ENCODE data around the gene FRS3. TPM values are rescaled to one million over a fixed set of nuclear protein-coding genes. Genes with fewer than 3 reads are reported as not detected.

The FRS3 gene
- total RNA-seq, 4 donors from 2014 or later, result 1.2 to 5.5 (median 2.4) TPM

- ATAC-seq (ENCODE audit: low FRiP score) (no peak), DNase-seq (ENCODE audit: low spot score) (no peak)
- no peak for TF ChIP-seq CTCF (IDR thresholded peaks at IDR 0.05)
Measured at GRCh38 chr6:41721414-41721813, 58.3 kb downstream of the FRS3 start.

- ATAC-seq (ENCODE audit: low FRiP score), result no peak
- no peak for DNase-seq (ENCODE audit: low spot score)
- TF ChIP-seq CTCF (IDR thresholded peaks at IDR 0.05), result no peak
Measured at GRCh38 chr6:41720783-41721182, 58.9 kb downstream of the FRS3 start.

- DNase-seq (ENCODE audit: low spot score), result no peak
- no peak for ATAC-seq (ENCODE audit: low FRiP score)
- no peak for TF ChIP-seq CTCF (IDR thresholded peaks at IDR 0.05)
Measured at GRCh38 chr6:41720262-41720620, 59.5 kb downstream of the FRS3 start.

Small RNA genes within 50 kb of the gene (small RNA-seq; reads per million reads assigned to genes)
- not detected for gene AL365205.2
- not detected for gene AL365205.3

Other genes with a start within 250 kb of the FRS3 start
- gene FOXP4, start 233.5 kb downstream of the FRS3 start, total RNA-seq, result 1 to 10 TPM; 3.6 to 9.0 (median 5.5) TPM
- 100 to 1,000 TPM in 1 of 4 donors, 10 to 100 TPM in 3; 24.3 to 120 (median 45.3) TPM for gene MDFI, start 141.4 kb downstream of the FRS3 start, total RNA-seq
- gene TFEB, start 44.3 kb downstream of the FRS3 start, total RNA-seq, result 10 to 100 TPM in 3 of 4 donors, 1 to 10 TPM in 1; 7.1 to 24.4 (median 14.5) TPM
- not detected for gene PGC, start 32.5 kb downstream of the FRS3 start, total RNA-seq
- gene PRICKLE4, start 882 bp upstream of the FRS3 start, total RNA-seq, result 10 to 100 TPM in 1 of 4 donors, 1 to 10 TPM in 3; 1.6 to 11.7 (median 8.6) TPM
- 100 to 1,000 TPM in 3 of 4 donors, 10 to 100 TPM in 1; 76.9 to 146 (median 118) TPM for gene TOMM6, start 7.8 kb upstream of the FRS3 start, total RNA-seq
- gene USP49, start 115.5 kb upstream of the FRS3 start, total RNA-seq, result 1 to 10 TPM; 2.3 to 3.8 (median 3.1) TPM
- gene MED20, start 141.2 kb upstream of the FRS3 start, total RNA-seq, result 10 to 100 TPM in 3 of 4 donors, 1 to 10 TPM in 1; 6.8 to 12.5 (median 11.2) TPM
- gene BYSL, start 141.6 kb upstream of the FRS3 start, total RNA-seq, result 10 to 100 TPM in 3 of 4 donors, 1 to 10 TPM in 1; 9.8 to 38.2 (median 11.8) TPM
- gene CCND3, start 161.9 kb upstream of the FRS3 start, total RNA-seq, result 100 to 1,000 TPM; 117 to 186 (median 151) TPM